Head of caudate nucleus (tissue), 42 donors: ENCODE data around the gene AGER.

Experiments
- DNase-seq, 42 donors: peaks; one replicate each; pipeline versions ENCODE4 v3.0.0 to v3.0.0-alpha.2; 2020 to 2021; ENCODE audit warnings: mixed read lengths in 7 of 42
- intact Hi-C: fragments of 100-400 bp; cut with DNase I; formaldehyde crosslinking; loops from one replicate; pipeline ENCODE4 v1.15.0; 2022

The AGER gene

DNA sequence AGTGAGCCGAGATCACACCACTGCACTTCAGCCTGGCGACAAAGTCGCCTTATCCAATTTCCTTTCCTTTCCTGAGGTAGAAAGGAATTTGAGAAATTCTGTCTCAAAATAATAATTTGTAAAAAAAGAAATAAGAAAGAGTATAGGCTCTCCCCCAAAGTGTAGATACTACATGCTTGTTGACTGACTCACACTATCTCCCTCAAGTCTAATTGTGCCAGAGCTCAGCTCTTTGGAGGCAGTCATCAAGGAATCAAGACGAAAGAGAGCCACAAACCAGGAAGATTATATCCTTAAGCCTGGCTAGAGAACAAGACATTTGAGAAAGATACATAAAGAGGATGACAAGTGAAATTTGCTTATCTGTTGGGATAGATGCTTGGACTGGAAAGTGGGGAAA is 50.3 kb downstream of the AGER start:
- DNase-seq, result no peak
- intact Hi-C loops, result no loop called here

DNA sequence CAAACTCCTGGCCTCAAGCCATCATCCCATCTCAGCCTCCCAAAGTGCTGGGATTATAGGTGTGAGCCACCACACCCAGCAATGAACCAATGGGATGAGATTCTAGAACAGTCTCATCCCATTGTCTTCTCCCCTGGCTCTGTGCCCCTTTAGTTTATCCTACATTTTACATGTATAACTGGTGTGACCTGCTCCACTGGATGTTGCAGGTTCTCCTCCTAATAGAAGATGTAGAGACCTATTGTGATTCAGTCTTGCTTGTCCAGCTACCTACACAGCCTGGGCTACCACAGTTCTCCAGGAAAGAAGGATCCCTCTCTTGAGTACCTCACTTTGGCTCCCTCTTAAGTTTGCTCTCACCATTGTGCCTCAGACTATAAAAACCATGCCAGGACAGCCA is 51.9 kb downstream of the AGER start:
- intact Hi-C loops, result no loop called here
- DNase-seq, result no peak

DNA sequence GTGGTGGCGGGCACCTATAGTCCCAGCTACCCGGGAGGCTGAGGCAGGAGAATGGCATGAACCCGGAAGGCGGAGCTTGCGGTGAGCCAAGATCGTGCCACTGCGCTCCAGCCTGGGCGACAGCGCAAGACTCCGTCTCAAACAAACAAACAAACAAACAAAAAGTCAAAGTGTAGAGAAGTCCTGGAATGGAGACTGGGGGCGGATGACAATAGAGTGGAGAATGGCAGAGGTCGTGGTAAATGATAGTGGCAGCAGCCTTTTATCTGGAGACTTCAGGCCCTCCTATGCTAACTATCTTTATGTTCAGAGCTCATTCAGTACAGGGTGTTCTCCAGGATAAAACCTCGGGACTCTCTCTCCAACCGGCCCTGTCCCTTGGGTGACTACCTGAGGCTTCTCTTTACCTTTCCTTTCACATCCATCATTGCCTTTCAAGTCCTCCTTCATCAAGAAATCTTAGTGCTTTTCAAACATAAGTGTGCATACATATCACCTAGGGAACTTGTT is 52.6 kb downstream of the AGER start:
- DNase-seq, result no peak
- intact Hi-C loops, result no loop called here
